Measurements from ENCODE around the gene APBA1. TPM values are rescaled to one million over a fixed set of nuclear protein-coding genes. Genes with fewer than 3 reads are reported as not detected.

Gene APBA1
- total RNA-seq, 1 donor = 11.2 TPM

DNA sequence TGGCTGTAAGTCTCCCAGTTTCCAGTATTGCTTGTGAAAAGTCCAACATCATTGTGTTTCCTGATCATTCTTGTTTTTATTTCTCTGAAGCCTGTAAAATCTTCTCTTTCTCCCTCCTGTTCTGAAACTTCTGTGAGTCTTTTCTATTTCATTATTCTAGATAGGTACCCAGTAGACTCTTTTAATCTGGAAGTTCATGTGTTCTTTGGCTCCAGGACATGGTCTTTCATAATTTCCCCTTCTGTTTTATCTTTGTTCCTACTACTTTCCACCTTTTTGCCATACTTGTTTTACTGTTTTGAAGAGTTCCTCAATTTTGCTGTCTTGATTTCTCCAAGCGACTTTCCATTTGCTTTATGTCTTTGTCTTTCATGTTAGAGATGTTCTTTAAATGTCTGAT is 168.1 kb downstream of the APBA1 start:
- no peak for TF ChIP-seq CTCF (IDR thresholded peaks at IDR 0.05; ENCODE audit: insufficient read depth, low read depth, low read length)
- DNase-seq (ENCODE audit: low read depth) = no peak
- H3K4me3 ChIP-seq (ENCODE audit: low read depth, low read length) = no peak overlapping the region

DNA sequence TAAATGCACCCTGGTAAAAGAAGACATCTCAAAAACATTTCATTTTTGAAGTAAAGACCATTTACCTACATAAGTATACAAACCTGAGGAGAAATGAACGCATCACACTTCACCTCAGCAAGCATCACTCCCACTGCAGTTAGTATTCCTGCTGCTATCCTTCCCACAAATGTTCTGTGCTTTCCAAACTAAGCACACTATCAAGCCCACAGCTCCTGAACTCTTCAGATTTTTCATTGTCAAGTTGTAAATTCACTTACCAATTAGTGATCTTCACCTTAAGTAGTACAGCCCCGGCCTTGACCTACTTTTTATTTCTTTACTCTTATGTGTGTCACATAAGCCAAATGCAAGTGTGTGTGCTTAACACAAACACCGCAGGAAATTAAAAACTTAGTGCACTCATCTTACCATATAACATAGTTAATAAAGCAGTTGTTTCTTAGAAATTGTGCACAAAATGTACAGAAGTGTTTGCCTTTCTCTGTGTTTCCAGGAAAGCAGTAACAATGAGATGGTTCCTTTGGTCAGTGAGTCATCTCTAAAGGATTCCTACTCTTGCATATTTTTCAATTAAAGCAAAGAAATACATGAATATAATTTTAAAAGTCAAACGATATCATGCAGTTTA is 169.4 kb downstream of the APBA1 start:
- peak; percentile 5 for DNase-seq (ENCODE audit: low read depth)
- no peak overlapping the region for H3K4me3 ChIP-seq (ENCODE audit: low read depth, low read length)
- no peak for TF ChIP-seq CTCF (IDR thresholded peaks at IDR 0.05; ENCODE audit: insufficient read depth, low read depth, low read length)

DNA sequence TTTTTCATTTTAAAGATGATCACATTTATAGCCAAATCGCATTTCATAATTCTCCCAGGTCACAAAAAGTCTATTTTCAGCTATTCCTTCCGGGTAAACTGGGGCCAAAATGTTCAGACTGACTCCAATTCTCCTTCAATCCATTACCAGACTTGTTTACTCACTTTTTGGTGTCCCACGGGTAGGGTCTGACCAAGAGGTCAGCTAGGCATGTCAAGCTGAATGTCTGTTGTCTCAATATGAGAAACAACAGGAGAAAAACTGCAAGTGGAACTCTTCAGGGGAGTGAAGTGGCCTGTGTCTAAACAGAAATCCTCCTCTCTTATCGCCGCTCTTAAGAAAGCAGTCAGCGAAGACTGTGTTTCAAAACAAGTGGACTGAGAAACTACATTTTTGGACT is 171.3 kb downstream of the APBA1 start:
- no peak for TF ChIP-seq CTCF (IDR thresholded peaks at IDR 0.05; ENCODE audit: insufficient read depth, low read depth, low read length)
- DNase-seq (ENCODE audit: low read depth) = no peak
- no peak overlapping the region for H3K4me3 ChIP-seq (ENCODE audit: low read depth, low read length)

GRCh38 chr9:69499959-69500358 is 172.2 kb downstream of the APBA1 start:
- no peak for DNase-seq (ENCODE audit: low read depth)
- no peak for TF ChIP-seq CTCF (IDR thresholded peaks at IDR 0.05; ENCODE audit: insufficient read depth, low read depth, low read length)
- no peak overlapping the region for H3K4me3 ChIP-seq (ENCODE audit: low read depth, low read length)

GRCh38 chr9:69499407-69499806 is 172.8 kb downstream of the APBA1 start:
- no peak for TF ChIP-seq CTCF (IDR thresholded peaks at IDR 0.05; ENCODE audit: insufficient read depth, low read depth, low read length)

GRCh38 chr9:69498470-69498869 is 173.7 kb downstream of the APBA1 start:
- no peak for TF ChIP-seq CTCF (IDR thresholded peaks at IDR 0.05; ENCODE audit: insufficient read depth, low read depth, low read length)
- no peak overlapping the region for H3K4me3 ChIP-seq (ENCODE audit: low read depth, low read length)
- no peak for DNase-seq (ENCODE audit: low read depth)

More at GRCh38 chr9:69499407-69499806, 172.8 kb downstream of the APBA1 start:
- no peak overlapping the region for H3K4me3 ChIP-seq (ENCODE audit: low read depth, low read length)
- no peak for DNase-seq (ENCODE audit: low read depth)

DNA sequence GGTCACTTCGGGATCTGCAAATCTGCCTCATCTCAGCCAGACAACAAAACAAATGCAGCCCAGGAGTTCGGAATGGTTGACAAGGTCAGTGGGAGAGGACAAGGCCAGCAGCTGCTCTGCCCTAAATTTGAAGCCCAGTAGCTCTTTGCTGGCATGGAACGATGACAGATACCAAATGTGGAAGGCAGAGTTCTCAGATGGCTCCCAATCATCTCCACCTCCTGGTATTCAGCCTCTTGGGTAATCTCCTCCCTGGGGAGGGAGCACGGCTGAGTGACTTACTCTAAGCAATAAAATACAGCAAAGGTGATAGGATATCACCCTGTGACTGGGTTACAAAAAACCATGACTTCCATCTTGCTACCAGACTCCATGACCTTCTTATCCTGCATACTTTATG is 174.4 kb downstream of the APBA1 start:
- no peak for DNase-seq (ENCODE audit: low read depth)
- no peak for TF ChIP-seq CTCF (IDR thresholded peaks at IDR 0.05; ENCODE audit: insufficient read depth, low read depth, low read length)
- H3K4me3 ChIP-seq (ENCODE audit: low read depth, low read length) = no peak overlapping the region
